Duodenal mucosa (tissue), 2 donors: Measurements from ENCODE around the gene MTHFD1L.

ENCODE experiments used
- H3K27ac ChIP-seq: one replicate; pipeline ENCODE4 v1.7.0; 2013; ENCODE audit warnings: low read depth, low read length
- H3K27me3 ChIP-seq, 2 donors: one replicate each; pipeline ENCODE4 v1.7.0; 2013; ENCODE audit warnings: low read length in 2 of 2, control low read depth in 1 of 2; ENCODE audit not compliant: insufficient read depth in 2 of 2, control insufficient read depth in 1 of 2
- H3K36me3 ChIP-seq, 2 donors: one replicate each; pipeline ENCODE4 v1.7.0; 2013; ENCODE audit warnings: low read length in 2 of 2, control low read depth in 1 of 2; ENCODE audit not compliant: insufficient read depth in 2 of 2, control insufficient read depth in 1 of 2
- H3K4me1 ChIP-seq, 2 donors: one replicate each; pipeline ENCODE4 v1.7.0; 2013; ENCODE audit warnings: low read length in 2 of 2, control low read depth in 1 of 2; ENCODE audit not compliant: insufficient read depth in 2 of 2, control insufficient read depth in 1 of 2
- H3K4me3 ChIP-seq, 2 donors: one replicate each; pipeline ENCODE4 v1.7.0; 2013; ENCODE audit warnings: low read length in 2 of 2, low read depth in 1 of 2
- H3K9ac ChIP-seq, 2 donors: one replicate each; pipeline ENCODE4 v1.7.0; 2013; ENCODE audit warnings: low read length in 2 of 2, low read depth in 1 of 2
- H3K9me3 ChIP-seq, 2 donors: one replicate each; pipeline ENCODE4 v1.7.0; 2013; ENCODE audit warnings: low read length in 2 of 2, control low read depth in 1 of 2; ENCODE audit not compliant: control insufficient read depth in 1 of 2

Gene MTHFD1L

GRCh38 chr6:150897400-150897943 is 32.0 kb downstream of the MTHFD1L start:
- Histone ChIP-seq H3K4me3 (no peak overlapping the region), H3K27me3 (no peaks in the 10 kb centered on the region), H3K36me3 (peaks cover 0 to 3% of the 10 kb centered on the region in 2 donors), H3K4me1 (peaks cover 0 to 6% of the 10 kb centered on the region in 2 donors), H3K9me3 (no peaks in the 10 kb centered on the region), H3K27ac (no peak overlapping the region), H3K9ac (no peak overlapping the region)

GRCh38 chr6:150898399-150899170 is 33.1 kb downstream of the MTHFD1L start:
- H3K9ac ChIP-seq: no peak overlapping the region
- H3K27ac ChIP-seq: no peak overlapping the region

GRCh38 chr6:150899231-150899630 is 33.7 kb downstream of the MTHFD1L start:
- no peak overlapping the region for H3K27ac ChIP-seq
- no peak overlapping the region for H3K4me3 ChIP-seq
- no peaks in the 10 kb centered on the region for H3K9me3 ChIP-seq
- H3K27me3 ChIP-seq: no peaks in the 10 kb centered on the region
- H3K4me1 ChIP-seq: peaks cover 0 to 6% of the 10 kb centered on the region in 2 donors
- no peak overlapping the region for H3K9ac ChIP-seq
- peaks cover 0 to 3% of the 10 kb centered on the region in 2 donors for H3K36me3 ChIP-seq

More at GRCh38 chr6:150898399-150899170, 33.1 kb downstream of the MTHFD1L start:
- no peaks in the 10 kb centered on the region for H3K9me3 ChIP-seq
- peaks cover 0 to 3% of the 10 kb centered on the region in 2 donors for H3K36me3 ChIP-seq
- no peak overlapping the region for H3K4me3 ChIP-seq
- H3K4me1 ChIP-seq: peaks cover 0 to 6% of the 10 kb centered on the region in 2 donors
- no peaks in the 10 kb centered on the region for H3K27me3 ChIP-seq

GRCh38 chr6:150900049-150900448 is 34.5 kb downstream of the MTHFD1L start:
- no peak overlapping the region for H3K27ac ChIP-seq
- peaks cover 0 to 3% of the 10 kb centered on the region in 2 donors for H3K36me3 ChIP-seq
- no peak overlapping the region for H3K4me3 ChIP-seq
- H3K9me3 ChIP-seq: no peaks in the 10 kb centered on the region
- H3K4me1 ChIP-seq: peaks cover 0 to 1% of the 10 kb centered on the region in 2 donors
- no peaks in the 10 kb centered on the region for H3K27me3 ChIP-seq
- H3K9ac ChIP-seq: no peak overlapping the region

- H3K27me3 ChIP-seq: no peaks in the 10 kb centered on the region
- peaks cover 0 to 3% of the 10 kb centered on the region in 2 donors for H3K36me3 ChIP-seq
- H3K4me3 ChIP-seq: no peak overlapping the region
- no peak overlapping the region for H3K27ac ChIP-seq
- no peaks in the 10 kb centered on the region for H3K4me1 ChIP-seq
- no peak overlapping the region for H3K9ac ChIP-seq
- no peaks in the 10 kb centered on the region for H3K9me3 ChIP-seq
Measured at GRCh38 chr6:150902142-150902776, 36.8 kb downstream of the MTHFD1L start.

GRCh38 chr6:150905769-150906168 is 40.3 kb downstream of the MTHFD1L start:
- no peak overlapping the region for H3K27ac ChIP-seq
- H3K4me3 ChIP-seq: no peak overlapping the region
- H3K9ac ChIP-seq: no peak overlapping the region
- no peaks in the 10 kb centered on the region for H3K36me3 ChIP-seq
- no peaks in the 10 kb centered on the region for H3K9me3 ChIP-seq
- no peaks in the 10 kb centered on the region for H3K27me3 ChIP-seq
- no peaks in the 10 kb centered on the region for H3K4me1 ChIP-seq

GRCh38 chr6:150906641-150907326 is 41.3 kb downstream of the MTHFD1L start:
- Histone ChIP-seq H3K27me3 (no peaks in the 10 kb centered on the region), H3K36me3 (no peaks in the 10 kb centered on the region), H3K9ac (no peak overlapping the region), H3K4me1 (no peaks in the 10 kb centered on the region), H3K4me3 (no peak overlapping the region), H3K9me3 (no peaks in the 10 kb centered on the region), H3K27ac (no peak overlapping the region)

- H3K4me3 ChIP-seq: no peak overlapping the region
- no peaks in the 10 kb centered on the region for H3K9me3 ChIP-seq
- no peaks in the 10 kb centered on the region for H3K4me1 ChIP-seq
- H3K27ac ChIP-seq: no peak overlapping the region
- no peaks in the 10 kb centered on the region for H3K27me3 ChIP-seq
- no peak overlapping the region for H3K9ac ChIP-seq
- H3K36me3 ChIP-seq: no peaks in the 10 kb centered on the region
Measured at GRCh38 chr6:150907383-150907782, 41.9 kb downstream of the MTHFD1L start.

GRCh38 chr6:150908901-150909300 is 43.4 kb downstream of the MTHFD1L start:
- H3K27ac ChIP-seq: no peak overlapping the region
- no peaks in the 10 kb centered on the region for H3K27me3 ChIP-seq
- H3K36me3 ChIP-seq: no peaks in the 10 kb centered on the region
- H3K4me3 ChIP-seq: no peak overlapping the region
- no peaks in the 10 kb centered on the region for H3K9me3 ChIP-seq
- H3K9ac ChIP-seq: no peak overlapping the region
- no peaks in the 10 kb centered on the region for H3K4me1 ChIP-seq

- H3K27me3 ChIP-seq: no peaks in the 10 kb centered on the region
- no peaks in the 10 kb centered on the region for H3K36me3 ChIP-seq
- H3K9ac ChIP-seq: no peak overlapping the region
- no peaks in the 10 kb centered on the region for H3K4me1 ChIP-seq
- H3K27ac ChIP-seq: no peak overlapping the region
- no peaks in the 10 kb centered on the region for H3K9me3 ChIP-seq
- H3K4me3 ChIP-seq: no peak overlapping the region
Measured at GRCh38 chr6:150910561-150910960, 45.1 kb downstream of the MTHFD1L start.
